GM03348 (cell line): ENCODE results near the gene ATP1A1.

Experiments used
- DNase-seq: peaks from one replicate; pipeline ENCODE4 v3.0.0; 2012; ENCODE audit warnings: low spot score

ATP1A1 gene

DNA sequence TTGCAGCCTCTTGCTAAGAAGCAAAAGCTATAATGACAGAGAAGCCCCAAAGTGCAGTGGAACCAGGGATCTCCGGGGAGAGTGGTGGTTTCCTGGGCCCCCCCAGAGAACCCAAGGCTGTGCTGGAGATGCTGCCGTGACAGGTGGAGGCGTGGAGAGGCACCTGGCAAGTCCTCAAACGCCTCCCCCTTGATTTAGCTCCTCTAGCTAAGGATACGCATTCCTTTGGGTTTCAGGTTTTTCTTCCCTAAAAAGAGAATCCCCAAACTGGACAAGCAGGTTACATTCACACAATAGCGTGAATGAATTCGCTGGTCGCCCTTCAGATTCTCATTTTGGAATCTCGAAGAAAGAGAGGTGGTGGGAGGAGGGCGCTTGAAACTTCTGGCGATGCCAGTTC is 853 bp upstream of the ATP1A1 start:
- DNase-seq = no peak

- peak; percentile 80 for DNase-seq
Observed at GRCh38 chr1:116373431-116374352, 648 bp downstream of the ATP1A1 start.

DNA sequence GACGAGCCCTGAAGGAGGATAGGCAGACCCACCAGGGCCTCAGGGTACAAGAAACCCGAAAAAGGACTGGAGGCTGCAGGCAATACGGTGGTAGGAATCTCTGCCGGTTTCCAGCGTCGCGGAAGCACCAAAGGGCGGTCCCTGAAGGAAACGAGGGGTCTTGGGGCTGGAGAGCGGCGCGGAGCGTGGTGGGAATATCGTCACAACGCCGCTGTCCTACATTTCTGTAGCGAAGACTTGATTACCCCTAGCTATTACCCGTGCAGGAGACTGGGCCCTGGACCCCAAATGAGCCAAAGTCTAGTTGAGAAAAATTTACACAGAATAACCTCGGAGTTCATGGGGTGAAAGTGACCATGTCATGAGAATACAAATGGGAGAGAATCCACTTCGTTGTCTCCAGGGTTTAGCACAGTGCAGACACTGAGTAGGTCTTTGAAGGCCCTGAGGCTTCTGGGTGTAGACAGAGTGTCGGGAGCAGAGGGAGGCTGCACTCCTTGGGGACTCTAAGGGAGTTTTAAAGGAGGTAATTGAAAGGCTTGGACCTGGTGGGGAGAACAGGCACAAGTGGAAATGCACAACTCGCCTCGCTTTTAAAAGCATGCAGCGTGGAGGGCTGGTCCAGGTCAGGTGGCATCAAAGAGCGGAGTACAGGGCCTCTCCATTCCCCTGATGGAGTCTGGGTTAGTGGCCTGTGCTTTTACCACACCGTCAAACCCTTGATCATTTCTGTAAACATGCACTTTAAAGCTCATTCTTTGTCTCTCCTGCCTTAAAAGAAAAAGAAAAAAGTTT is 1.5 kb downstream of the ATP1A1 start:
- no peak for DNase-seq

DNA sequence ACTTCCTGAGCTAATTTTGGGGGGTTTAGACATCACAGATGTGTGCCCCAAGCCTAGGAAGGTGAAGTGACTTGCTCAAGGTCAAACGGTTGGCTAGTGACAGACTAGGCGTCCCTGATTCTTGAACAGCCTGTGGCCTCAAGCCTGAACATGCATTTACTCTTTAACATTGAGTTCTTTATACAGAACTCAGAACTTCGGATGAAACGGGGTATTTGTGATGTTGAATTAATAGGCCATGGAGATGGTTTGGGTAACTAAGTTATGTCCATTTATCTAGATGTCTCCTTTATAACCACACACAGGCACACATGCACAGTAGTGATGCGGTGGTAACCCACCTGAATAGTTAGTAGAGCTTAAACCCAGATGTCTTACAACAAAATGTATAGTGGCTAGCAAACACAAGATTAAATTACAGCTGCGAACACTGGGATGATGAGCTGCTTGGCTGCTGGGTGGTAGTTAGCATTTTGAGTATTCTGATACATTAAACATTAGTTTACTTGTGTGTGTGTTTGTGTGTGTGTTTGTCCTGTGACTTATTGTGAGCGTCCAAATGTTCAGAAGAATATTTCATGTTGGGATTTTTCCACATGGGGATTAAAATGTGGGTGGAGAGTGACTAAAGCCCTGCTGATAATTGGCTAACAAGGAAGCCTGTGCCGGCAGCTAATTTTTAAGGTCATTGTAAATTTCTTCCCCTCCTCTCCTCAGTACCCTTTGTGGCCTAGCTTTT is 2.3 kb downstream of the ATP1A1 start:
- peak; percentile 29 for DNase-seq

DNA sequence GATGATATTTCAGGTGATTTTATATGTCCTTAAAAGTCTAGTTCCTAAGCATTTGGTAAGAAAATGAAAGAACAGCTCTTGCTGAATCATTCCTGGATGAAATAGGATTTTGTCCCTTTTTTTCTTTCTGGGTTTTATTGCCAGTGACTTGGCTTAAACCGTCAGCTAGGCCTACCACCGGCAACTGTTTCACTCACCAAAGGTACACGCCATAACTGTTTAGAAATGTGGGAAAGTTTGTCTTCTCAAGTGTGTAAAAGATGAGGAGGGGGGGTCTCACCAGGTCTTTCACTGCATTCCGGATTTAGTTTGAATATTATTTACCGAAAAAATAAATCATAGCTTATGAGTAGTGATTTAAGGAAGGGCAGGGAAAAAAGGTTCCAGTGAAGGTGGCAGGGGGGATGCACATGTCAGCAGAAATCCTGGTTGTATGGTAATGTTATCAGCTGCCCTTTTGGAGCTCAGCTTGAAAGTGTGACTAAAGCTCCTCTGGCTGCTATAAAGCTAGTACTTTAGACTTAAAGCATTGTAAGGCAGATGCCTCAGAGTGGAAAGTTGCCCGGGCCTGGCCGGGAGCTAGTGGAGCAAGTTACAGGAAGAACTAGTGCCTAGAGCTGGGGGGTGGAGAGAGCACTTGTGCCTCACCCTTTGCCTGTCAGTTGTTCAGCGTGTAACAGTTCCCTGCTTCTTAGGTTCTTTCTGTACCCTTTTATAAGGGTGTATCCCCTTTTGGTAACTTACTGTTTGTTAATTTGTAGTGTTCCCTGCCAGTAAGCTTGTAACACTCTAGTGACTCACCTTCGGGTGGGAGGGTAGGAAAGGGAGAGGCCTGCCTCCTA is 3.1 kb downstream of the ATP1A1 start:
- DNase-seq = peak; percentile 52

DNA sequence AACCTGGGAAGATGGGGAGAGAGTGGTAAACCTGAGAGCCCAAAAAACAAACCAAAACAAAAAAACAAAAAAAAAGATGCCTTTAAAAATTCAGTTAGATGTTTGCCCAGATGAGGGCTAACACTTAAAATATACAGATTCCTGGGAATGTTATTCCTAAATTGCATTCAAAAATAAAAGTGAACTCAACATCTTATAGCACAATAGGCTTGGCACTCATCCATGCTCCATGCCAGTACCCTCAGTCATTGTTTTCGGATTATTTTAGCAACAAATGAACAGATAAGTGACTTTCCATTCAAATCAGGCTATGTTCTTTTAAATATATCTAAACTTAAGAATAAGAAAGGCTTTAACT is 3.7 kb downstream of the ATP1A1 start:
- no peak for DNase-seq

GRCh38 chr1:116377541-116378529 is 4.8 kb downstream of the ATP1A1 start:
- peak; percentile 73 for DNase-seq

DNA sequence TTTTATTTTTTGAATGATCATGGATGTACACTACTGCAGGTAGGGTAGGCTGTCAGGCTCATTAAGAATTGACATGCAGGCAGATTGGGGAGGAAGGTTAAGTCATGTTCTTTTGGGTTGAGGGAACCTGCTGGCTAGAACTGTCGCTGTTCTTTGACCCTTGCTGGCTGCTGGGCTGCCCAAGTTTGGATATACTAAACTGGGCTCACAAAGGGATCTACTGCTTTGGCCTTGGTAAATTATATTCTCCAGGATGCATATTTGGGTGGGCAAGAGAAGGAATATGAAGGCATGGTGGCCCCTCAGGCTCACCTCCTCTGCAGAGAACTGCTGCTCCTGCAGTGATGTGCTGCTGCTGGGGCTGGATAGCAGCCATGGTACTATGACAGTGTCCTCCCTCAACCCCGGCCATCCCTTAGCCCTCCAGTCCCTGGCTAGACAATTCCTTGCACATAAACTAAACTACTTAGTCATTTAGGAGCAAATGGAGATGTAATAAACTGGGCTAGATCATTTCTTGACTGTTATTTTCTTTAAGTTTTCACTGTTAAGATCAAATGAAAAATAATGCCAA is 6.1 kb downstream of the ATP1A1 start:
- no peak for DNase-seq

DNA sequence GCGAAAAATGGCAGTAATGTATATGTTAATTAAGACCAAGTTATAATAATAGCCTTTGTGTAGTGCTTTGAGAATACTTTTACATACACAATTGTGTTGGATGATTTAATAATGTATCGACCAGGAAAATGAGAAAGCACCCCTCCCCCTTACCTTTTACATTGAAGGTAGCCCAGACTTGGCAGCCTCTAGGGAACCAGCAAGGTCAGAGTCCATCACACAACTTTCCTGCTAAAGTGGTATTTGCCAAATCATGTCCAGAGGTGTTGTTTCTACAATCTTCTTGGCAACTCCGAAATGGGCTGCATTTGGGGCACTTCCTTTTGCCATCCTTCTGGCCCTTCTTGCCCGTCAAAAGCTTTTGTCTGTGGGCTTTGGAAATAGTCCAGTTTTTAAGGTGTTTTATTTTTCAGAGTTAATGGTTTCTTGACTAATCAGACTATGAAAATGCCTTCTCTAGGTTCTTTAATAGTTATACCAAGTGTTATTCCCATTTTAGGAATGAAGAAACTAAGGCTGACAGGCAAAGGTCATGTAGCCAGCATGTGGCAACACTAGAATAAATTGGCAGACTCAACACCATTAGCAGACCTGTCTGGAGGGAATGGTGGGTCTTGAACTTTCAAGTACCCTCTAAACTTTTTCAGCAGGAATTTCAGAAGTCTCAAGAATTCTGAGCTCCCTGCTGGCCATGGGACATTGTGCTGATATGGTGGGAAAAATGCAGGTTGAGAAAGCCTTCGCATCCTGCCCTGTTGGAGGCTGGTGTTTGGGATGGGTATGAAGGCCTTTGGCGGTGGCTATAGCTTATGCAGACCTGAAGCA is 6.8 kb downstream of the ATP1A1 start:
- no peak for DNase-seq

DNA sequence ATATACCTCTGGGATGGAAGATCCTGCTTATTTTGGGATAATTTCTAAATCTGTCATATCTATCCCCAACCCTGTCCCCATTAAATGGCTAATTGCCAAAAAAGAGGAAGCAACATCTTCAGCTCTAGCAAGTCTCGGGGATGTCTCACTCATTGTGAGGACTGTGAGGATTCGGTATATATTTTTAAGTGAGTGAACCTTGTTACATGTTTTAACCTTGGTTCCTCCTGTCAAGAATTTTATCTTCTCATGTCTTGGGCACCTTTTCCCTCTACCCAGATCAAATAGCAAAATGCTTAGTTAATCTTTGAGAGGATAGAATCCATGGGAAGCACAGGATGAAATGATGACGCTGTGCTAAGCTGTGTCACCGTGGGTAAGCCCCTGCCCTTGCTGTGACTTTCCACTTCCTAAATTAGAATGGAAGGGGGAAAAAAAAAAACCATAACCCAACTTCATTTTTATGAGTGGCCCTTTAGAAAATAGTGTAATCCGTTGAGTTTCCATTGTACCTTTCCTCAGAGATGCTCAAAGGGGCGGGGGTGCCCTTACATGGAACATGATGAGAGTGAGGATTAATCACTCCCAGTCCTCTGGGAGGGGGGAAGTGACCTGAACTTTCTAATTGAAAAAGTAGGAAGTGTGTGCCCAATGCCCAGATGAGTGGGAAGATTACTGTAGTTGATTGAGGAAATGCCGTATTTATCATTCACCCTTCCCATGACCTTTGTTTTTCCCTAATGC is 7.6 kb downstream of the ATP1A1 start:
- no peak for DNase-seq

DNA sequence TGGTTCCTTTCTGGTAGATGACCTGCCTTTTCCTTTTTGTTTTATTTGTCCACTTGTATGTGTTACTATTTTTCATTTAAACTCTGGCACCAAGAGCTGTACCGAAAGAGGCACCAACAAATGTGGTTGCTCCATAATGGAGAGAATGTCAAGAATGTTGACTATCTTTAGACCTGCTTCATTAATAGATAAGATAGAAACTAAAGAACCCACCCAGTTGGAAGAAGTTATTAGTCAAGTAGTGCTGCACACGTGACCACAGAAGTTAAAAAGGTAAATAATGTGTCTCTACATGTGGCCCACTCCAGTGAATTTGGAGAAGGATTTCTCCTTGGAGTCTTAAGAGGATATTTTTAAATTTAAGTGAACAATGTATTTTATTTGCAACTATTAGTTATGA is 9.3 kb downstream of the ATP1A1 start:
- no peak for DNase-seq

- no peak for DNase-seq
Observed at GRCh38 chr1:116382857-116383483, 9.9 kb downstream of the ATP1A1 start.

DNA sequence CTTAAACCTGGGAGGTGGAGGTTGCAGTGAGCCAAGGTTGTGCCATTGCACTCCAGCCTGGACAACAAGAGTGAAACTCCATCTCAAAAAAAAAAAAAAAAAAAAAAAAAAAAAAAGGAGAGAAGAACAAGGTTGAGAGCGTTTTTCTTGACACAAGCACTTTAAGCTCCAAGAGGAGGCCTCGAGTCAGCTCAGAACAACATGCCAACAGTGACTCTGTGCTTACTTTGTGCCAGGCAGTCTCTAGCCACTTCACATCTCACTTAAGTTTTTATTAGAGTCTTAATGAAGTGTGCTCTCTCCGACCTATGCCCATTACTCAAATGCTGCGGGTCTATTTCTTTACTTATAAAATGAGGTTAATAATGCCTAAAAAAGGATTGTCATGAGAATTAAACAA is 13.0 kb downstream of the ATP1A1 start:
- no peak for DNase-seq

DNA sequence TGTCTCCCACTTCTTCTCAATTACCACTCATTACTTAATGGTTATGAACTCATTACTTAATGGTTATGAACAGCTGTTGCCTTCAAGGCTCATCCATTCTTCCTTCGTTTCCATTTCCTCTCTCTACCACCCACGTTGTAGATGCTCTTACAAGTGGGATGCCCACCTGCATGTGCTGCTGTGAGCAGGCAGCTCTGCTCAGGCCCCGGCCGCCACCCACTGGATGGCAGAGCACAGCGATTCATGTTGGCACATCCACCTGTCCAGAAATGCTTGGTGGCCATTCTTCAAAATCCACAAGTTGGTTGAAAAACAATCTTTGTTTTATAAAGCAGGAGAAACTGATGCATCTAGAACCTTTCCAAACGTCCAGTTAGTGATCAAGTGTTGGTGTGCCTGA is 14.5 kb downstream of the ATP1A1 start:
- no peak for DNase-seq

GRCh38 chr1:116388122-116388521 is 15.1 kb downstream of the ATP1A1 start:
- DNase-seq = no peak

GRCh38 chr1:116389013-116389412 is 16.0 kb downstream of the ATP1A1 start:
- DNase-seq = no peak

GRCh38 chr1:116389686-116390085 is 16.6 kb downstream of the ATP1A1 start:
- no peak for DNase-seq

GRCh38 chr1:116390195-116390594 is 17.2 kb downstream of the ATP1A1 start:
- no peak for DNase-seq
